Esophagus squamous epithelium (tissue), 4 donors: Measurements from ENCODE around the gene CAVIN1.

Experiments used
- POLR2A ChIP-seq, 4 donors: fragments of 450-650 bp; IDR thresholded peaks; one replicate each; pipeline ENCODE4 v1.6.1; 2017; ENCODE audit warnings: antibody characterized with exemption in 4 of 4, mild to moderate bottlenecking in 4 of 4, moderate library complexity in 3 of 4
- TF ChIP-seq, protein P1 (sequence below), 6 experiments: fragments of 450-650 bp in 4 of 6; fragments of 200-600 bp in 2 of 6; sonication (generic) in 2 of 6; IDR thresholded peaks; one replicate each; pipeline ENCODE4 v1.5.1; 2016 to 2019; ENCODE audit warnings: antibody characterized with exemption in 6 of 6, mild to moderate bottlenecking in 4 of 6, moderate library complexity in 4 of 6

DNA sequence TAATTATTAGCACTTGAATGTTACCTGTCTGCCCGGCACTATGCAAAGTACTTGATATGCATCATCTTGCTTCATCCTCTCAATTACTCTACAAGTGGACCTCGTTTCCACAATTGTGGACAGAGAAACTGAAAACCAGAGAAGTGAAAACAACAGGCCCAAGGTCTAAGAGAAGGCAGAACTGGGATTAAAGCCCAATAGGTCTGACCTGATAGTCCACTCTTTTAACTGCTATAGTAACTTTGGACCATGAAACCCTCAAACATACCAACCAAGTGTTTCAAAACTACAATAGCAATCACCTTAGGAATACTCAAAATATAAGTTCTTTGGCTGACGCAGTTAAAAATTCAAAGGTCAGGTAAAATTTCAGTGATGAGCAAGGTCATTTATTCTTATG, 42.1 kb downstream of the CAVIN1 start:
- TF ChIP-seq, protein P1, sequence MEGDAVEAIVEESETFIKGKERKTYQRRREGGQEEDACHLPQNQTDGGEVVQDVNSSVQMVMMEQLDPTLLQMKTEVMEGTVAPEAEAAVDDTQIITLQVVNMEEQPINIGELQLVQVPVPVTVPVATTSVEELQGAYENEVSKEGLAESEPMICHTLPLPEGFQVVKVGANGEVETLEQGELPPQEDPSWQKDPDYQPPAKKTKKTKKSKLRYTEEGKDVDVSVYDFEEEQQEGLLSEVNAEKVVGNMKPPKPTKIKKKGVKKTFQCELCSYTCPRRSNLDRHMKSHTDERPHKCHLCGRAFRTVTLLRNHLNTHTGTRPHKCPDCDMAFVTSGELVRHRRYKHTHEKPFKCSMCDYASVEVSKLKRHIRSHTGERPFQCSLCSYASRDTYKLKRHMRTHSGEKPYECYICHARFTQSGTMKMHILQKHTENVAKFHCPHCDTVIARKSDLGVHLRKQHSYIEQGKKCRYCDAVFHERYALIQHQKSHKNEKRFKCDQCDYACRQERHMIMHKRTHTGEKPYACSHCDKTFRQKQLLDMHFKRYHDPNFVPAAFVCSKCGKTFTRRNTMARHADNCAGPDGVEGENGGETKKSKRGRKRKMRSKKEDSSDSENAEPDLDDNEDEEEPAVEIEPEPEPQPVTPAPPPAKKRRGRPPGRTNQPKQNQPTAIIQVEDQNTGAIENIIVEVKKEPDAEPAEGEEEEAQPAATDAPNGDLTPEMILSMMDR (IDR thresholded peaks at IDR 0.05) = no peak
- TF ChIP-seq POLR2A (IDR thresholded peaks at IDR 0.05) = no peak
